GM21786 (cell line): Measurements from ENCODE around the gene S100A7.
"Not testable (repeated sequence)": the region's sequence is repeated elsewhere in the genome, so short reads cannot be mapped to it uniquely, and the experiment has no call there.

ENCODE experiments used
- ATAC-seq: cut with Tn5 transposase; IDR thresholded peaks from one replicate; pipeline ENCODE4 v1.9.1; 2021; ENCODE audit not compliant: unreplicated experiment

S100A7 gene

GRCh38 chr1:153476491-153477093 is 16.1 kb upstream of the S100A7 start:
- no peak for ATAC-seq

GRCh38 chr1:153475282-153475681 is 14.8 kb upstream of the S100A7 start:
- no peak for ATAC-seq

GRCh38 chr1:153474347-153474746 is 13.9 kb upstream of the S100A7 start:
- ATAC-seq, result no peak

- ATAC-seq, result no peak
Measured at GRCh38 chr1:153470707-153471106, 10.3 kb upstream of the S100A7 start.

- ATAC-seq, result no peak
Measured at GRCh38 chr1:153466908-153467307, 6.5 kb upstream of the S100A7 start.

GRCh38 chr1:153465811-153466636 is 5.6 kb upstream of the S100A7 start:
- ATAC-seq, result no peak

GRCh38 chr1:153462741-153463140 is 2.3 kb upstream of the S100A7 start:
- not testable (repeated sequence) for ATAC-seq

GRCh38 chr1:153459655-153460054 is 796 bp downstream of the S100A7 start:
- ATAC-seq, result no peak

- ATAC-seq, result no peak
Measured at GRCh38 chr1:153456396-153456795, 4.1 kb downstream of the S100A7 start.

GRCh38 chr1:153448851-153449250 is 11.6 kb downstream of the S100A7 start:
- ATAC-seq, result not testable (repeated sequence)

GRCh38 chr1:153447498-153448170 is 12.8 kb downstream of the S100A7 start:
- no peak for ATAC-seq

GRCh38 chr1:153444078-153444477 is 16.4 kb downstream of the S100A7 start:
- ATAC-seq, result no peak

GRCh38 chr1:153443486-153443885 is 17.0 kb downstream of the S100A7 start:
- ATAC-seq, result no peak

- no peak for ATAC-seq
Measured at GRCh38 chr1:153441238-153441755, 19.2 kb downstream of the S100A7 start.

GRCh38 chr1:153439273-153439672 is 21.2 kb downstream of the S100A7 start:
- no peak for ATAC-seq

GRCh38 chr1:153438599-153438998 is 21.9 kb downstream of the S100A7 start:
- ATAC-seq, result no peak

- ATAC-seq, result no peak
Measured at GRCh38 chr1:153437236-153437635, 23.2 kb downstream of the S100A7 start.

GRCh38 chr1:153434746-153435455 is 25.6 kb downstream of the S100A7 start:
- no peak for ATAC-seq

GRCh38 chr1:153432874-153433681 is 27.4 kb downstream of the S100A7 start:
- no peak for ATAC-seq

GRCh38 chr1:153431928-153432327 is 28.5 kb downstream of the S100A7 start:
- ATAC-seq, result no peak
